OCI-LY7 (cell line): ENCODE measurements around the gene HTATSF1.

Experiments used
- CTCF ChIP-seq: fragments of 200-600 bp; sonication (generic); conservative IDR thresholded peaks from 2 replicates; pipeline ENCODE4 v1.5.1; 2014; ENCODE audit warnings: mild to moderate bottlenecking, antibody characterized with exemption, low read length, moderate library complexity, mixed read lengths
- EZH2phosphoT487 ChIP-seq: fragments of 200-600 bp; sonication (generic); IDR thresholded peaks from 2 replicates; pipeline ENCODE4 v1.6.1; 2018; ENCODE audit warnings: low read depth, borderline replicate concordance, mild to moderate bottlenecking, mixed run types, antibody characterized with exemption, low read length, moderate library complexity, mixed read lengths

GRCh38 chrX:136457303-136457917 is 40.0 kb upstream of the HTATSF1 start:
- TF ChIP-seq CTCF (no peak), EZH2phosphoT487 (no peak)
